ENCODE data around the gene IQCK. TPM values are rescaled to one million over a fixed set of nuclear protein-coding genes. Genes with fewer than 3 reads are reported as not detected.

IQCK gene
- total and polyA plus RNA-seq, 10 donors = 3.6 to 19.9 (median 7.4) TPM

DNA sequence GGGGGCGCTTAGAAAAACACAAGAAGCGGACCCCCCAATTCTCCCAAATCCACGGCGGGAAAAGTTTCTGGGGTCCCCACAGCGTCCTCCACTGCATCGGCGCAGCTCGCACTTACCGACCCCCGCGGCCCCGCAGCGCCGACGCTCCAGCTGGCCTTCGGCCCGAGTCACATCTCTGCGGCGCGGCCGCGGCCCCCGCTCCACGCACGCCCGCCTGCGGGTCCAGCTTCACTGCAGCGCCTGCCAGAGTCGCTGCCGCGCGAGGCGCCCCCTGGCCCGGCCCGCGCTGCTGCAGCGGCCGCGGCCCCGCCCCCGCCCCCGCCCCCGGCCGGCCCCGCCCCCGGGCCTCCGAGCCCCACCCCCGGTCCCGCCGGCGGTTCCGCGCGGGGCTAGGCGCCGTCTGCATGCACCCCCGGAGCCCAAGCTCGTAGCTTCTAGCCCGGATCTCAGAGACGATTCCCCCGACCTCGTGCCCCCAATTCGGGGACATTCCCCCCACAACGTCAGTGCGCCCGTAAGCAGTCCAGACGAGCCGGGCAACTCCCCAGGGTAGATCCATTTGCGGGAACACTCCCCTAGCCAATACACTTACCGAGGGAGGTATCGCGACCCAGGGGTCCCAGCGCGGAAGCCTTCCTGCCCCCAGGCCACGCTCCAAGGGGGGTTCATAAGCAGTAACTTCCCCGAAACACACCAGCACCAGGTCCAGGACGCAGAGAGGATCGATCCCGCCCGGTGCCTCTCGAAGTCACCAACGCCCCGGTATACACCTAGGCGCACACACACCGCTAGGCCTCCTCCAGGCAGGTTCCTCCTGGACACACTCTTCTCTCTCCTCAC, 166.8 kb downstream of the IQCK start, which contains the start of gene GPRC5B:
TSS of gene GPRC5B (minus strand) at position 238 of the 840 bp plus-strand sequence. CDS start 12,003 bp downstream, outside the sequence.
- H3K9me3 ChIP-seq = no peaks in the 10 kb centered on the region
- intact Hi-C loops (cut with DNase I; ENCODE audit: low total_unique reads) = loop anchor here (5.0 kb wide), 3 partner anchors 283 to 323 kb away; no protein-coding TSS in a partner anchor
- H3K27ac ChIP-seq = no peak within 1 kb of the TSS
- H3K36me3 ChIP-seq = no peaks in the 10 kb centered on the region
- peak in 1 of 3 donors; percentile 37 for TF ChIP-seq POLR2AphosphoS5 (IDR thresholded peaks at IDR 0.05)
- TF ChIP-seq, protein P1, sequence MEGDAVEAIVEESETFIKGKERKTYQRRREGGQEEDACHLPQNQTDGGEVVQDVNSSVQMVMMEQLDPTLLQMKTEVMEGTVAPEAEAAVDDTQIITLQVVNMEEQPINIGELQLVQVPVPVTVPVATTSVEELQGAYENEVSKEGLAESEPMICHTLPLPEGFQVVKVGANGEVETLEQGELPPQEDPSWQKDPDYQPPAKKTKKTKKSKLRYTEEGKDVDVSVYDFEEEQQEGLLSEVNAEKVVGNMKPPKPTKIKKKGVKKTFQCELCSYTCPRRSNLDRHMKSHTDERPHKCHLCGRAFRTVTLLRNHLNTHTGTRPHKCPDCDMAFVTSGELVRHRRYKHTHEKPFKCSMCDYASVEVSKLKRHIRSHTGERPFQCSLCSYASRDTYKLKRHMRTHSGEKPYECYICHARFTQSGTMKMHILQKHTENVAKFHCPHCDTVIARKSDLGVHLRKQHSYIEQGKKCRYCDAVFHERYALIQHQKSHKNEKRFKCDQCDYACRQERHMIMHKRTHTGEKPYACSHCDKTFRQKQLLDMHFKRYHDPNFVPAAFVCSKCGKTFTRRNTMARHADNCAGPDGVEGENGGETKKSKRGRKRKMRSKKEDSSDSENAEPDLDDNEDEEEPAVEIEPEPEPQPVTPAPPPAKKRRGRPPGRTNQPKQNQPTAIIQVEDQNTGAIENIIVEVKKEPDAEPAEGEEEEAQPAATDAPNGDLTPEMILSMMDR (IDR thresholded peaks at IDR 0.05 in 8 of 11, conservative IDR thresholded peaks at IDR 0.05 in 3 of 11) = no peak
- WGBS, 5 donors = 1 to 3% (median 2%) methylated on average over 48 to 85 of the region's 85 CpGs
- H3K4me3 ChIP-seq = peak within 1 kb of the TSS; percentile 39 to 70 (median 52)
- peaks cover 0 to 60% (median 31%) of the 10 kb centered on the region in 7 donors for H3K27me3 ChIP-seq (replicated peaks in 1 of 7)
- DNase-seq = peak; percentile 81
- H3K4me1 ChIP-seq = peaks cover 19 to 38% (median 34%) of the 10 kb centered on the region in 6 donors

DNA sequence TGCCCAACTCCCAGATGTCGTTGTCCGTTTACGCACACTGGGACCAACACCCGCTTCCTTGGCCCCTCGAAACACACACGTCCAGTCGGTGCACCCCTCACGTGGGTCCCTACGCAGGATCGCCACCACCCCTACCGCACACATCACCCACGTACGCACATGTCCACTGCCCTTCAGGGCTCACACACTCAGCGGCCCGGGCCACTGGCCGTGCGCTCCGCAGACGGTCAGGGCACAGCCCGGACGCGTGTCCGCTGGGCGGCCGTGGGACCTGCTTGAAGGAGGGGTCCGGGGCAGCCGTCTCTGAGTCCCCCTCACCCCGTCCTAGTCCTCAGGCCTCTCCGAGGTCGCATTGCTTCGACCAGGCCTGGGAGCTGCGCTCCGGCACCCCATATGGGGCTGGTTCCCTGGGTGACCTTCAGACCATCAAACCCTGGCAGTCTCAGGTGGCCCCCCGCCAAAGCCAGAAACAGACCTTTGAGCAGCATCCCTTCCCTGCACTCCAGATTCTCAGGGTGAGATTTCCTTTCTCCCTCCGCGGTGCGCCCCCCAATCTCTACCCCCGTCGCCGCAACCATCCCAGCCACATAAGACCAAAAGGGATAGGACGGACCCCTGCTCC, 167.5 kb downstream of the IQCK start:
- Histone ChIP-seq H3K9me3 (peaks cover 0 to under 1% (median 0%) of the 10 kb centered on the region in 8 donors), H3K4me1 (peaks cover 19 to 38% (median 34%) of the 10 kb centered on the region in 6 donors), H3K27ac (no peak overlapping the region), H3K4me3 (peak overlapping the region in 7 of 8 donors; percentile 32 to 70 (median 53)), H3K36me3 (no peaks in the 10 kb centered on the region), H3K27me3 (replicated peaks in 1 of 7) (peaks cover 0 to 58% (median 31%) of the 10 kb centered on the region in 7 donors)
- DNase-seq = peak; percentile 79
- intact Hi-C loops (cut with DNase I; ENCODE audit: low total_unique reads) = loop anchor here (5.0 kb wide), 3 partner anchors 283 to 323 kb away; no protein-coding TSS in a partner anchor
- TF ChIP-seq, protein P1 (IDR thresholded peaks at IDR 0.05 in 8 of 11, conservative IDR thresholded peaks at IDR 0.05 in 3 of 11) = no peak
- TF ChIP-seq POLR2AphosphoS5 (IDR thresholded peaks at IDR 0.05) (peak in 1 of 3 donors; percentile 8), POLR2A (IDR thresholded peaks at IDR 0.05) (no peak)
- 10 to 22% (median 14%) methylated on average over 20 to 41 of the region's 41 CpGs for WGBS, 5 donors

DNA sequence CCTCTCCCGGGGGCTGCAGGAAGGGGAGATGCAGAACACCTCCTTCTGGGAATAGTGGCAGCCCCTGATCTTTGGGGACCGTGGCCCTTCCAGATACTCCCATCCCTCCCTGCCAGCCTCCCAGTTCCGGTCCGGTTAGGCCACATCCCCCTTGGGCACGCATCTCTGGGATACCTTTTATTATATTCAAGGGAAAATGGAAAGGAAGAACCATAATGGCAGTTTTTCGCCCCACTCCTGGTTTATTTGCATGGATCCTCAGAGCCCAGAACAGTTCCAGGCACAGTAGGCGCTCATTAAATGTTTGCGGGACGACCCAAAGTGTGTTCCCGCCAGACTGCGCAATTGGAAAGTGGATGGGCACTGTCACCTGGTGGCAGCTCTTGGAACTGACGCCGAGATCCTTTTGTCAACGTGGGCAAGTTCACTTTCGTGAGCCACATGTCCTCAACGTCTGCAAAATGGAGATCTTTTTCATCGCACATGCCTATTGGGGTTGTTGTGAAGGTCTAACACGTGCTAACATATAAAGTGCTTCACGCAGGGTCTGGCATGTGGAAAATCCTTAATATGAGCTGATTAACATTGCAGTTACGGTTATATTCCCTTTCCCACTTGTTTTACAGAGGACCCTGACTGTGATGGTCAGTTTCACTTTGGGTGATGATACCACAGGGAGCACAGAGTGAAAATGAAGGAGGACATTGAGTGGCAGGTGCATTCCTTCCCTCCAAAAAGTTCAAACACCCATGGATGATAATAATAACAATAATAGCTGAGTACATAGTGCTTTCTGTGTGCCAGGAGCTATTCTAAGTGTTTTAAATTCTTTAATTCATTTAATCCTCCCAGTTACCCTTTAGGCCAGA, 168.2 kb downstream of the IQCK start:
- peaks cover 19 to 38% (median 34%) of the 10 kb centered on the region in 6 donors for H3K4me1 ChIP-seq
- no peak overlapping the region for H3K27ac ChIP-seq
- DNase-seq = peak; percentile 88
- peak overlapping the region in 6 of 8 donors; percentile 48 to 70 (median 53) for H3K4me3 ChIP-seq
- H3K9me3 ChIP-seq = peaks cover 0 to 5% (median 0%) of the 10 kb centered on the region in 8 donors
- 5 to 7% (median 6%) methylated on average over 20 of the region's 20 CpGs for WGBS, 5 donors
- H3K36me3 ChIP-seq = no peaks in the 10 kb centered on the region
- TF ChIP-seq, protein P1 (IDR thresholded peaks at IDR 0.05 in 8 of 11, conservative IDR thresholded peaks at IDR 0.05 in 3 of 11) = peak; percentile 88 to 98 (median 95)
- no peak for TF ChIP-seq POLR2A (IDR thresholded peaks at IDR 0.05)
- intact Hi-C loops (cut with DNase I; ENCODE audit: low total_unique reads) = loop anchor here (5.0 kb wide), 3 partner anchors 284 to 324 kb away; no protein-coding TSS in a partner anchor
- H3K27me3 ChIP-seq (replicated peaks in 1 of 7) = peaks cover 0 to 50% (median 31%) of the 10 kb centered on the region in 7 donors
